H1 (cell line): Measurements from ENCODE around the gene ZXDC. TPM values are rescaled to one million over a fixed set of nuclear protein-coding genes. Genes with fewer than 3 reads are reported as not detected.

Source experiments
- CTCF ChIA-PET: fragments of 300-600 bp; sonication (Branson Sonifier 250); formaldehyde crosslinking; loops from one replicate; lab custom pipeline; 2021; ENCODE audit not compliant: partially characterized antibody; lab: Charles Lee
- POLR2A ChIA-PET: fragments of 300-600 bp; sonication (Branson Sonifier 250); formaldehyde crosslinking; loops from one replicate; lab custom pipeline; 2021; ENCODE audit warnings: inconsistent platforms; ENCODE audit not compliant: partially characterized antibody; lab: Charles Lee
- DNase-seq, 2 experiments: peaks; one replicate each; pipeline versions ENCODE4 v3.0.0 to v3.0.0-alpha.2; 2010 to 2022; ENCODE audit warnings: low spot score in 2 of 2, low read depth in 1 of 2, mixed read lengths in 1 of 2
- FAIRE-seq: peaks from 2 replicates; lab custom pipeline; 2011; peaks lifted over from hg19 to GRCh38; lab: Jason Lieb, UNC
- H2AFZ ChIP-seq: 2 replicates; pipeline ENCODE4 v1.8.1; 2012; ENCODE audit warnings: low read length, inconsistent platforms
- H2AK5ac ChIP-seq: 2 replicates; pipeline ENCODE4 v1.6.1; 2013; ENCODE audit warnings: low read depth, low read length
- H2BK120ac ChIP-seq: replicated peaks from 2 replicates; pipeline ENCODE3; 2013; ENCODE audit warnings: low read depth, low read length, inconsistent platforms
- H2BK12ac ChIP-seq: 2 replicates; pipeline ENCODE4 v1.6.1; 2013; ENCODE audit warnings: low read depth, low read length
- H2BK15ac ChIP-seq: 2 replicates; pipeline ENCODE4 v1.6.1; 2013; ENCODE audit warnings: low read length
- H2BK20ac ChIP-seq: 2 replicates; pipeline ENCODE4 v1.6.1; 2013; ENCODE audit warnings: low read length
- H2BK5ac ChIP-seq: 2 replicates; pipeline ENCODE4 v1.6.1; 2013; ENCODE audit warnings: low read depth, low read length
- H3K14ac ChIP-seq: 2 replicates; pipeline ENCODE4 v1.6.1; 2013; ENCODE audit warnings: inconsistent platforms; ENCODE audit not compliant: insufficient read length
- H3K18ac ChIP-seq: 2 replicates; pipeline ENCODE4 v1.6.1; 2013; ENCODE audit warnings: low read length; ENCODE audit errors: extremely low read depth
- H3K23ac ChIP-seq: 2 replicates; pipeline ENCODE4 v1.6.1; 2013; ENCODE audit warnings: inconsistent platforms; ENCODE audit not compliant: insufficient read length
- H3K23me2 ChIP-seq: 2 replicates; pipeline ENCODE4 v1.6.1; 2013; ENCODE audit warnings: low read depth, low read length
- H3K27ac ChIP-seq: 2 replicates; pipeline ENCODE4 v1.6.1; 2011; ENCODE audit warnings: low read depth, low read length, inconsistent platforms
- H3K27me3 ChIP-seq, 4 experiments: replicated peaks in 1 of 4; 1 replicate in 1 of 4; 2 replicates in 3 of 4; pipeline versions ENCODE4 v1.6.1 to v1.8.1; 2011 to 2013; ENCODE audit warnings: low read length in 3 of 4, mild to moderate bottlenecking in 3 of 4, inconsistent platforms in 2 of 4, mixed read lengths in 2 of 4, moderate library complexity in 1 of 4; ENCODE audit not compliant: control insufficient read depth in 3 of 4, insufficient read depth in 3 of 4; ENCODE audit errors: extremely low read depth in 1 of 4
- H3K36me3 ChIP-seq, 4 experiments: 2 replicates each; pipeline versions ENCODE4 v1.6.1 to v1.8.1; 2011 to 2013; ENCODE audit warnings: mild to moderate bottlenecking in 4 of 4, low read length in 3 of 4, moderate library complexity in 2 of 4, control low read depth in 1 of 4, inconsistent platforms in 1 of 4; ENCODE audit not compliant: insufficient read depth in 4 of 4, control insufficient read depth in 2 of 4
- H3K4ac ChIP-seq: replicated peaks from 2 replicates; pipeline ENCODE3; 2013; ENCODE audit warnings: low read length, low read depth, mixed read lengths, inconsistent platforms; ENCODE audit not compliant: insufficient read length
- H3K4me1 ChIP-seq, 4 experiments: replicated peaks in 1 of 4; 1 replicate in 1 of 4; 2 replicates in 3 of 4; pipeline versions ENCODE4 v1.6.1 to v1.8.1; 2011 to 2013; ENCODE audit warnings: low read length in 3 of 4, inconsistent platforms in 2 of 4, mixed read lengths in 1 of 4; ENCODE audit not compliant: insufficient read depth in 4 of 4, control insufficient read depth in 3 of 4
- H3K4me2 ChIP-seq, 2 experiments: 2 replicates each; pipeline versions ENCODE4 v1.6.1 to v1.8.1; 2011 to 2013; ENCODE audit warnings: low read depth in 2 of 2, low read length in 2 of 2, control low read depth in 1 of 2, inconsistent platforms in 1 of 2, mild to moderate bottlenecking in 1 of 2; ENCODE audit not compliant: insufficient read depth in 1 of 2
- H3K4me3 ChIP-seq, 4 experiments: fragments of 200-600, 300-600 bp in 1 of 4; sonication (generic), shearing (Covaris generic), sonication (Bioruptor Twin) in 1 of 4; 2 replicates each; pipeline versions ENCODE4 v1.5.1 to v1.8.1; 2011 to 2016; ENCODE audit warnings: low read length in 4 of 4, low read depth in 3 of 4, control low read depth in 2 of 4, inconsistent platforms in 2 of 4, mild to moderate bottlenecking in 2 of 4, mixed read lengths in 1 of 4, moderate library complexity in 1 of 4; ENCODE audit not compliant: insufficient read depth in 2 of 4; ENCODE audit errors: extremely low read depth in 1 of 4
- H3K56ac ChIP-seq: replicated peaks from 2 replicates; pipeline ENCODE3; 2013; ENCODE audit warnings: low read depth, mild to moderate bottlenecking, mixed read lengths, low read length, inconsistent platforms; ENCODE audit not compliant: insufficient read length
- H3K79me1 ChIP-seq: 2 replicates; pipeline ENCODE4 v1.6.1; 2013; ENCODE audit warnings: low read depth, low read length, control low read depth
- H3K79me2 ChIP-seq, 2 experiments: 2 replicates each; pipeline versions ENCODE4 v1.6.1 to v1.8.1; 2012 to 2013; ENCODE audit warnings: low read length in 2 of 2, mild to moderate bottlenecking in 2 of 2, inconsistent platforms in 1 of 2; ENCODE audit not compliant: insufficient read depth in 2 of 2, control insufficient read depth in 1 of 2
- H3K9ac ChIP-seq, 4 experiments: replicated peaks in 1 of 4; 1 replicate in 1 of 4; 2 replicates in 3 of 4; pipeline versions ENCODE4 v1.6.1 to v1.8.1; 2011 to 2013; ENCODE audit warnings: low read depth in 3 of 4, low read length in 3 of 4, control low read depth in 2 of 4, mild to moderate bottlenecking in 2 of 4, moderate library complexity in 2 of 4, inconsistent platforms in 1 of 4; ENCODE audit errors: extremely low read depth in 1 of 4
- H3K9me3 ChIP-seq, 2 experiments: 2 replicates each; pipeline versions ENCODE4 v1.6.1 to v1.8.1; 2012 to 2013; ENCODE audit warnings: mild to moderate bottlenecking in 2 of 2, moderate library complexity in 2 of 2, control low read depth in 1 of 2, inconsistent platforms in 1 of 2, low read depth in 1 of 2, low read length in 1 of 2, mixed read lengths in 1 of 2; ENCODE audit not compliant: insufficient read depth in 2 of 2
- H4K20me1 ChIP-seq, 2 experiments: replicated peaks in 1 of 2; 2 replicates each; pipeline versions ENCODE3 to v1.8.1; 2011 to 2013; ENCODE audit warnings: inconsistent platforms in 2 of 2, low read length in 2 of 2, mild to moderate bottlenecking in 1 of 2; ENCODE audit not compliant: insufficient read depth in 2 of 2, control insufficient read depth in 1 of 2
- H4K5ac ChIP-seq: 2 replicates; pipeline ENCODE4 v1.6.1; 2013; ENCODE audit warnings: low read length, low read depth, mixed read lengths, inconsistent platforms; ENCODE audit not compliant: insufficient read length
- H4K8ac ChIP-seq: 2 replicates; pipeline ENCODE4 v1.8.0; 2013; ENCODE audit warnings: mild to moderate bottlenecking, moderate library complexity, low read length, inconsistent platforms; ENCODE audit not compliant: insufficient read depth; ENCODE audit errors: extremely low read depth
- H4K91ac ChIP-seq: replicated peaks from 2 replicates; pipeline ENCODE3; 2013; ENCODE audit warnings: low read length, mixed read lengths, inconsistent platforms; ENCODE audit not compliant: insufficient read length
- ASH2L ChIP-seq: fragments of 200-600, 300-600 bp; sonication (generic); IDR thresholded peaks from one replicate; pipeline ENCODE4 v1.7.1; 2017; ENCODE audit warnings: low read length
- BACH1 ChIP-seq: IDR thresholded peaks from 2 replicates; pipeline ENCODE4 v1.6.1; 2012; ENCODE audit warnings: low read length, improper control_type of control experiment
- BRCA1 ChIP-seq: IDR thresholded peaks from 2 replicates; pipeline ENCODE4 v1.6.1; 2012; ENCODE audit warnings: low read depth, low read length, improper control_type of control experiment
- CHD1 ChIP-seq: IDR thresholded peaks from 2 replicates; pipeline ENCODE4 v1.6.1; 2012; ENCODE audit warnings: low read depth, low read length, improper control_type of control experiment
- CHD2 ChIP-seq: IDR thresholded peaks from 2 replicates; pipeline ENCODE4 v1.6.1; 2012; ENCODE audit warnings: low read length, improper control_type of control experiment
- EZH2 ChIP-seq: fragments of 200-600 bp; sonication (generic); IDR thresholded peaks from 2 replicates; pipeline ENCODE4 v1.7.1; 2012; ENCODE audit warnings: low read depth, mild to moderate bottlenecking, moderate library complexity, low read length, inconsistent platforms; ENCODE audit not compliant: severe bottlenecking
- FOSL1 ChIP-seq: IDR thresholded peaks from 2 replicates; pipeline ENCODE4 v1.6.1; 2011; ENCODE audit warnings: mild to moderate bottlenecking, low read depth, low read length, moderate library complexity; ENCODE audit not compliant: insufficient read depth
- JUND ChIP-seq: IDR thresholded peaks from 2 replicates; pipeline ENCODE4 v1.6.1; 2011; ENCODE audit warnings: mild to moderate bottlenecking, improper control_type of control experiment, low read length
- NRF1 ChIP-seq: IDR thresholded peaks from 2 replicates; pipeline ENCODE4 v1.6.1; 2011; ENCODE audit warnings: mild to moderate bottlenecking, low read depth, low read length, improper control_type of control experiment
- RAD21 ChIP-seq, 2 experiments: IDR thresholded peaks in 1 of 2; conservative IDR thresholded peaks in 1 of 2; 2 replicates each; pipeline ENCODE4 v1.6.1; 2011; ENCODE audit warnings: low read depth in 2 of 2, low read length in 2 of 2, improper control_type of control experiment in 1 of 2, inconsistent platforms in 1 of 2, mild to moderate bottlenecking in 1 of 2, moderate library complexity in 1 of 2
- SIRT6 ChIP-seq: IDR thresholded peaks from one replicate; pipeline ENCODE4 v1.7.1; 2012; ENCODE audit warnings: low read length, inconsistent platforms
- SIX5 ChIP-seq: IDR thresholded peaks from 2 replicates; pipeline ENCODE4 v1.6.1; 2011; ENCODE audit warnings: mild to moderate bottlenecking, low read depth, low read length
- SRF ChIP-seq: IDR thresholded peaks from 2 replicates; pipeline ENCODE4 v1.6.1; 2011; ENCODE audit warnings: mild to moderate bottlenecking, low read depth, low read length, moderate library complexity
- TBP ChIP-seq: IDR thresholded peaks from 2 replicates; pipeline ENCODE4 v1.6.1; 2011; ENCODE audit warnings: low read depth, low read length, improper control_type of control experiment
- WGBS, 2 experiments: shearing (Covaris generic) in 1 of 2; methylation state at CpG; one replicate each; pipeline versions ENCODE4 v1.1.6 to v1.1.7; 2013 to 2015; ENCODE audit warnings: low lambda C conversion rate in 2 of 2, mixed read lengths in 2 of 2, inconsistent platforms in 1 of 2, low coverage in 1 of 2, missing lambda C conversion rate in 1 of 2; ENCODE audit not compliant: insufficient replicate concordance in 2 of 2, insufficient coverage in 1 of 2, insufficient read length in 1 of 2; ENCODE audit errors: extremely low coverage in 1 of 2, missing lambda C conversion rate in 1 of 2; 5-methylcytosine and 5-hydroxymethylcytosine counted together
- polyA plus RNA-seq, 7 experiments: library from polyadenylated mRNA; depleted of rRNA in 3 of 7; stranded (reverse) in 5 of 7; unstranded in 2 of 7; fragments of >200 nt in 5 of 7; fragments of 200-250 nt in 2 of 7; gene quantifications; 1 replicate in 5 of 7; 2 replicates in 1 of 7; 4 replicates in 1 of 7; pipeline versions ENCODE4 v1.2.1 to v1.2.3, GENCODE V29; 2011 to 2013; ENCODE audit warnings: missing spikeins in 2 of 7, mixed read lengths in 2 of 7
- total RNA-seq: library from RNA; stranded (reverse); fragmentation: NEBNext Ultra II Directional; extraction: Animal tissue kit (Norgen Biotek cat#: 25700); gene quantifications from 2 replicates; pipeline ENCODE4 v1.2.1, GENCODE V29; 2021

ZXDC gene
- total and polyA plus RNA-seq, 2 of the 8 experiments (the other 6 are each of a cell fraction or from before 2014, with no cell fraction given) = 12.7 to 24.3 TPM

DNA sequence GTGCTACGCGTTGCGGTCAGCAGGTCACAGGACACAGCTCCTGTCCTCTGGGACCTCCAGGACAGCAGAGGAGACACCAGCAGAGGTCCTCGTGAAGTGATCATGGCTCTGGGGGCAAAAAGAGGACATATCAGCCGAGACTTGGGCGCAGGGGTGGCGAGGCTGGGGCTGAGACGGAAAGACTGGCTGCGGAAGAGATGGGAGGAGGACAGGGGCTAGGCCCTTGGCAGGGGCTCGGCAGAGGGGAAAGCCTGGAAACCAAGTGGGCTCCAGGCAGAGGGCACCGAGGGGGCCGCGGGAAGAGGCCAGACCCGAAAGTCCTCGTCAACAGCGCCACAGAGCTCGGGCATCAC, 85.9 kb downstream of the ZXDC start:
- Histone ChIP-seq H3K4me3 (peak overlapping the region in 2 of 4 experiments; percentile 7 to 39; a peak in 2 of 8 replicates), H3K9me3 (no peaks in the 10 kb centered on the region), H2BK12ac (peak overlapping the region; percentile 99), H2BK20ac (peak overlapping the region; percentile 94; the same call in 1 of the 2 replicates), H3K4ac (peak overlapping the region; percentile 30), H2BK120ac (peak overlapping the region; percentile 60), H3K23ac (no peak overlapping the region), H2BK5ac (peak overlapping the region; percentile 83), H3K4me2 (peak overlapping the region; percentile 3 to 70; a peak in 3 of 4 replicates), H3K18ac (peak overlapping the region; percentile 96), H3K79me1 (no peaks in the 10 kb centered on the region), H3K36me3 (no peaks in the 10 kb centered on the region), H4K20me1 (no peaks in the 10 kb centered on the region), H3K27ac (no peak overlapping the region), H4K91ac (peak overlapping the region; percentile 99), H2AFZ (peak overlapping the region; percentile 74; the same call in 1 of the 2 replicates), H3K23me2 (peaks cover 3% of the 10 kb centered on the region; the same call in 1 of the 2 replicates), H3K79me2 (no peaks in the 10 kb centered on the region), H3K14ac (no peak overlapping the region), H3K4me1 (peaks cover 0 to 12% (median 3%) of the 10 kb centered on the region in 4 experiments; a peak in 4 of 7 replicates), H2AK5ac (peak overlapping the region; percentile 82; the same call in 1 of the 2 replicates), H4K5ac (no peak overlapping the region), H2BK15ac (peak overlapping the region; percentile 100), H4K8ac (0 out of 2 replicates have a peak overlapping the region, but pooled peaks have one; percentile 82), H3K27me3 (peaks cover 9 to 23% (median 20%) of the 10 kb centered on the region in 4 experiments), H3K9ac (no peak overlapping the region), H3K56ac (no peak overlapping the region)
- no peak for DNase-seq
- ChIA-PET CTCF (interaction anchor here (0.7 to 5.2 kb wide), 19 partner anchors 9 to 262 kb away, joined by 3 to 35 read pairs (median 4); partner anchors contain the start of gene KLF15), POLR2A (interaction anchor here (1.2 kb wide), 1 partner anchor 10 kb away, joined by 3 read pairs; no protein-coding TSS in a partner anchor)
- TF ChIP-seq NRF1 = no peak
- TF ChIP-seq JUND = no peak
- no peak for TF ChIP-seq CHD1
- no peak for TF ChIP-seq CHD2
- no peak for TF ChIP-seq SIX5
- TF ChIP-seq SRF = no peak
- no peak for TF ChIP-seq ASH2L
- TF ChIP-seq FOSL1 = no peak
- TF ChIP-seq EZH2 = no peak
- TF ChIP-seq RAD21 (IDR thresholded peaks at IDR 0.05 in 1 of 2, conservative IDR thresholded peaks at IDR 0.05 in 1 of 2; ENCODE audit: low read depth in 2 of 2, low read length in 2 of 2) = no peak
- no peak for TF ChIP-seq BACH1
- TF ChIP-seq TBP = no peak
- TF ChIP-seq BRCA1 = no peak
- no peak for TF ChIP-seq SIRT6
- WGBS, 2 experiments = 78% methylated on average over 17 of the region's 17 CpGs; no CpG with 5 or more reads in 1 of the 2 experiments
- FAIRE-seq = no peak
